ENCODE data around the gene DHX57. TPM values are rescaled to one million over a fixed set of nuclear protein-coding genes. Genes with fewer than 3 reads are reported as not detected.
A peak's percentile ranks its signal among the peaks of the same experiment; 100 is the strongest.
"Not testable (repeated sequence)": the region's sequence is repeated elsewhere in the genome, so short reads cannot be mapped to it uniquely, and the experiment has no call there.

DHX57 gene
- total and polyA plus RNA-seq, 5 donors from 2014 or later = 6.2 to 18.0 (median 7.6) TPM

- no peak overlapping the region for H3K27ac ChIP-seq (ENCODE audit: insufficient read depth, low read length, poor library complexity, severe bottlenecking)
- Mint-ChIP-seq H3K9me3 (peaks cover 0 to 1% (median 0%) of the 10 kb centered on the region in 7 donors), H3K27me3 (no peaks in the 10 kb centered on the region), H3K4me3 (no peak overlapping the region), H3K27ac (no peak overlapping the region), H3K36me3 (no peaks in the 10 kb centered on the region), H3K4me1 (peaks cover 0 to 4% (median 0%) of the 10 kb centered on the region in 4 donors)
- no peaks in the 10 kb centered on the region for H3K9me3 ChIP-seq (ENCODE audit: control insufficient read depth in 2 of 2, low read length in 2 of 2)
- DNase-seq = peak in 1 of 3 donors; percentile 54
- H3K4me3 ChIP-seq (ENCODE audit: low read depth, low read length) = no peak overlapping the region
- no peak for ATAC-seq (ENCODE audit: low read depth in 2 of 2)
- no peaks in the 10 kb centered on the region for H3K27me3 ChIP-seq (ENCODE audit: control insufficient read depth, insufficient read depth, low read length)
- no peaks in the 10 kb centered on the region for H3K4me1 ChIP-seq (ENCODE audit: control insufficient read depth, insufficient read depth, low read length, poor library complexity, severe bottlenecking)
- no peaks in the 10 kb centered on the region for H3K36me3 ChIP-seq (ENCODE audit: control insufficient read depth, insufficient read depth, low read length)
These were observed 112.5 kb downstream of the DHX57 start for GRCh38 chr2:38763228-38763627.

GRCh38 chr2:38755891-38756290 lies 119.8 kb downstream of the DHX57 start:
- H3K27ac ChIP-seq (ENCODE audit: insufficient read depth, low read length, poor library complexity, severe bottlenecking); H3K4me3 Mint-ChIP-seq; H3K4me3 ChIP-seq (ENCODE audit: low read depth, low read length); ATAC-seq (ENCODE audit: low read depth in 2 of 2); H3K36me3 Mint-ChIP-seq; H3K27me3 ChIP-seq (ENCODE audit: control insufficient read depth, insufficient read depth, low read length); H3K9me3 ChIP-seq (ENCODE audit: control insufficient read depth in 2 of 2, low read length in 2 of 2); H3K27ac Mint-ChIP-seq; H3K27me3 Mint-ChIP-seq; H3K9me3 Mint-ChIP-seq; H3K36me3 ChIP-seq (ENCODE audit: control insufficient read depth, insufficient read depth, low read length); DNase-seq: not testable (repeated sequence)
- H3K4me1 Mint-ChIP-seq = peaks cover 10 to 19% (median 17%) of the 10 kb centered on the region in 4 donors
- peaks cover 18% of the 10 kb centered on the region for H3K4me1 ChIP-seq (ENCODE audit: control insufficient read depth, insufficient read depth, low read length, poor library complexity, severe bottlenecking)

GRCh38 chr2:38754506-38754905 lies 121.2 kb downstream of the DHX57 start:
- Histone ChIP-seq H3K36me3 (ENCODE audit: control insufficient read depth, insufficient read depth, low read length) (peaks cover 3% of the 10 kb centered on the region), H3K27ac (ENCODE audit: insufficient read depth, low read length, poor library complexity, severe bottlenecking) (peak overlapping the region; percentile 47), H3K27me3 (ENCODE audit: control insufficient read depth, insufficient read depth, low read length) (no peaks in the 10 kb centered on the region), H3K9me3 (ENCODE audit: control insufficient read depth in 2 of 2, low read length in 2 of 2) (no peaks in the 10 kb centered on the region), H3K4me1 (ENCODE audit: control insufficient read depth, insufficient read depth, low read length, poor library complexity, severe bottlenecking) (peaks cover 26% of the 10 kb centered on the region), H3K4me3 (ENCODE audit: low read depth, low read length) (peak overlapping the region; percentile 92)
- H3K36me3 Mint-ChIP-seq = peaks cover 14% of the 10 kb centered on the region
- H3K9me3 Mint-ChIP-seq = peaks cover 0 to 2% (median 0%) of the 10 kb centered on the region in 7 donors
- no peak for ATAC-seq (ENCODE audit: low read depth in 2 of 2)
- peak overlapping the region in 2 of 3 donors; percentile 35 to 83 for H3K27ac Mint-ChIP-seq
- H3K4me1 Mint-ChIP-seq = peaks cover 14 to 27% (median 22%) of the 10 kb centered on the region in 4 donors
- DNase-seq = peak in 1 of 3 donors; percentile 37
- H3K4me3 Mint-ChIP-seq = peak overlapping the region; percentile 66 to 92 (median 77)
- H3K27me3 Mint-ChIP-seq = peaks cover 9% of the 10 kb centered on the region

- Mint-ChIP-seq H3K4me3 (peak overlapping the region; percentile 66 to 87 (median 77)), H3K36me3 (peaks cover 18% of the 10 kb centered on the region), H3K4me1 (peaks cover 17 to 32% (median 24%) of the 10 kb centered on the region in 4 donors), H3K27me3 (peaks cover 9% of the 10 kb centered on the region), H3K9me3 (peaks cover 0 to 2% (median 0%) of the 10 kb centered on the region in 7 donors), H3K27ac (peak overlapping the region; percentile 35 to 90 (median 88))
- H3K27ac ChIP-seq (ENCODE audit: insufficient read depth, low read length, poor library complexity, severe bottlenecking) = peak overlapping the region; percentile 47
- H3K27me3 ChIP-seq (ENCODE audit: control insufficient read depth, insufficient read depth, low read length) = no peaks in the 10 kb centered on the region
- no peak for ATAC-seq (ENCODE audit: low read depth in 2 of 2)
- peaks cover 31% of the 10 kb centered on the region for H3K4me1 ChIP-seq (ENCODE audit: control insufficient read depth, insufficient read depth, low read length, poor library complexity, severe bottlenecking)
- no peaks in the 10 kb centered on the region for H3K9me3 ChIP-seq (ENCODE audit: control insufficient read depth in 2 of 2, low read length in 2 of 2)
- H3K36me3 ChIP-seq (ENCODE audit: control insufficient read depth, insufficient read depth, low read length) = peaks cover 7% of the 10 kb centered on the region
- H3K4me3 ChIP-seq (ENCODE audit: low read depth, low read length) = peak overlapping the region; percentile 92
- DNase-seq = no peak
These were observed 121.7 kb downstream of the DHX57 start for GRCh38 chr2:38754049-38754448.

DNA sequence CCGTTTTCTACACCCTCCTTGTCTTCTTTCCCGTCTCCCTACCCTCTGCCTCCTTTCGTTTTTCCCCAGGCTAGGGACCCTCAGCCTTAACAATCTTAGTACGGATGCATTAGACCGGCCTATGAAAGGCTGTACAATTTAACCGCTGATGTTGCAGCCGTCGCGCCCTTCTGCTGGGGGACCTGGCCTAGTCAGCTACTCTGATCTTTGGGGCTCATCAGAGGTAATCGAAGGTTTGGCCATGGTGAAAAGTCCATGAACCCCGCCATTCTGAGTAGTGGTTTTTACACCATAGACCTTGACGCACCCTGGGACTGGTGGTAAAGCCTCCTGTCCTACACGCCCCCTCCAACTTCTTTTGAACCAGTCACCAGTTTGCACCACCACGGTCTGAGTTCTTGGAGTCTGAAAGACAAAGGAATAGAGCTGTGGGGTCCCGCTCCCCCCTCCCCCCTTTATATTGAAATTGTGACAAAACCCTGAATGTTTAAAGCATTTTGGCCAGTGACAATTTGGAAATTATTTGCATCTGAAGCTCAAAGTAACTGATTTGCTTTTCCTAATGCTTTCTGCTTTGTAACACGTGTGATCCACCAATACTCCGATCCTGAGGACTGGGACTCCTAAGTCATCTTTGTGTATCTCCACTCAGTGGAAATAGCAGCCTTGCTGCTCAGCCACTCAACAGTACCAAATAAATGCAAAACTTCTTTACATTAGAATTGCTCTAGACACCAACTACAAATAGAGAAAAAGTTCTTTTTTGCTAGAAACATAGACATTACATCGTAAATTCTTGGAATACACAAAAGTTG lies 123.9 kb downstream of the DHX57 start:
- Mint-ChIP-seq H3K27me3 (peaks cover 9% of the 10 kb centered on the region), H3K4me3 (peak overlapping the region; percentile 99), H3K4me1 (peaks cover 27 to 54% (median 44%) of the 10 kb centered on the region in 4 donors), H3K27ac (peak overlapping the region; percentile 99 to 100 (median 99)), H3K9me3 (peaks cover 0 to 2% (median 0%) of the 10 kb centered on the region in 7 donors), H3K36me3 (peaks cover 38% of the 10 kb centered on the region)
- peaks cover 30% of the 10 kb centered on the region for H3K36me3 ChIP-seq (ENCODE audit: control insufficient read depth, insufficient read depth, low read length)
- no peak for DNase-seq
- H3K4me3 ChIP-seq (ENCODE audit: low read depth, low read length) = peak overlapping the region; percentile 96
- peak in 1 of 2 donors; percentile 17 for ATAC-seq (ENCODE audit: low read depth in 2 of 2)
- H3K4me1 ChIP-seq (ENCODE audit: control insufficient read depth, insufficient read depth, low read length, poor library complexity, severe bottlenecking) = peaks cover 53% of the 10 kb centered on the region
- no peaks in the 10 kb centered on the region for H3K27me3 ChIP-seq (ENCODE audit: control insufficient read depth, insufficient read depth, low read length)
- H3K9me3 ChIP-seq (ENCODE audit: control insufficient read depth in 2 of 2, low read length in 2 of 2) = no peaks in the 10 kb centered on the region
- peak overlapping the region; percentile 98 for H3K27ac ChIP-seq (ENCODE audit: insufficient read depth, low read length, poor library complexity, severe bottlenecking)

DNA sequence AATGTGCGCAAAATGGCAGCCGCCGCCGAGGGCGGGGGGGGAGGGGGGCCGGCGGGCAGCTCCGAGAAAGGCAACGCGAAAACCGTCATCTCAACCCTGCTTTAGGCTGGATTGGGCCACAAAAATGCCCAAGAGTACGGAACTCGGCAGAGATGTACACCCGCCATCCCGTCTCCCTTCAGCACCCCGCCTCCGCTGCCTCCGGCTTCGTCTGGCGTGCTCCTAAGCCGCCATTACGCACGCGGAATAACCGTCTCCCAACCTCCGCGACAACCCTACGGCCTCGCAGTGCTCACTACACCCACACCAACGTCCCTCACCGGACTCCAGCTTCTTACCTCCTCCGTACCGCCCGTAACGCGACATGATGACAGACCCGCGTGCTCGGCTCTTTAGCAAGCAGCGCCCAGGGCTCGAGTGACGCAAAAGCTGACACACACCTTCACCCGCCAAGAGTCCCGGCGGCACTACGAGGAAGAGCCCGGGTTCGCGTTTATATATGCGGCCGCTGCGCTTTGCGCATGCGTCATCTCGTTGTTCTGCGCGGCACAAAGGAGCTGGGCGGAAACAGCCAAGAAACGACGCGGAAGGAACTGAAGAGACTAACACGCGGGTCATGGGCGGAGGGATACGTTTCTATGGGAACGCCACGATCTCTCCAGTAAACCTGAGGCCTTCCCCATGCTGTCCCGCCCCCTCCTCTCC lies 124.7 kb downstream of the DHX57 start, which contains the start of gene SRSF7:
Gene SRSF7, minus strand, starts transcription at position 471 of the 705 bp plus-strand sequence. Its CDS starts 105 bp downstream, at position 366.
- Mint-ChIP-seq H3K27me3 (peaks cover 9% of the 10 kb centered on the region), H3K36me3 (peaks cover 45% of the 10 kb centered on the region), H3K27ac (peak within 1 kb of the TSS; percentile 99 to 100 (median 99)), H3K4me3 (peak within 1 kb of the TSS; percentile 99), H3K4me1 (peaks cover 33 to 62% (median 52%) of the 10 kb centered on the region in 4 donors), H3K9me3 (peaks cover 0 to 2% (median 0%) of the 10 kb centered on the region in 7 donors)
- peak; percentile 97 to 98 (median 97) for DNase-seq
- H3K36me3 ChIP-seq (ENCODE audit: control insufficient read depth, insufficient read depth, low read length) = peaks cover 37% of the 10 kb centered on the region
- ATAC-seq (ENCODE audit: low read depth in 2 of 2) = peak; percentile 79 to 82
- peak within 1 kb of the TSS; percentile 98 for H3K27ac ChIP-seq (ENCODE audit: insufficient read depth, low read length, poor library complexity, severe bottlenecking)
- peak within 1 kb of the TSS; percentile 96 for H3K4me3 ChIP-seq (ENCODE audit: low read depth, low read length)
- H3K27me3 ChIP-seq (ENCODE audit: control insufficient read depth, insufficient read depth, low read length) = no peaks in the 10 kb centered on the region
- no peaks in the 10 kb centered on the region for H3K9me3 ChIP-seq (ENCODE audit: control insufficient read depth in 2 of 2, low read length in 2 of 2)
- H3K4me1 ChIP-seq (ENCODE audit: control insufficient read depth, insufficient read depth, low read length, poor library complexity, severe bottlenecking) = peaks cover 61% of the 10 kb centered on the region

DNA sequence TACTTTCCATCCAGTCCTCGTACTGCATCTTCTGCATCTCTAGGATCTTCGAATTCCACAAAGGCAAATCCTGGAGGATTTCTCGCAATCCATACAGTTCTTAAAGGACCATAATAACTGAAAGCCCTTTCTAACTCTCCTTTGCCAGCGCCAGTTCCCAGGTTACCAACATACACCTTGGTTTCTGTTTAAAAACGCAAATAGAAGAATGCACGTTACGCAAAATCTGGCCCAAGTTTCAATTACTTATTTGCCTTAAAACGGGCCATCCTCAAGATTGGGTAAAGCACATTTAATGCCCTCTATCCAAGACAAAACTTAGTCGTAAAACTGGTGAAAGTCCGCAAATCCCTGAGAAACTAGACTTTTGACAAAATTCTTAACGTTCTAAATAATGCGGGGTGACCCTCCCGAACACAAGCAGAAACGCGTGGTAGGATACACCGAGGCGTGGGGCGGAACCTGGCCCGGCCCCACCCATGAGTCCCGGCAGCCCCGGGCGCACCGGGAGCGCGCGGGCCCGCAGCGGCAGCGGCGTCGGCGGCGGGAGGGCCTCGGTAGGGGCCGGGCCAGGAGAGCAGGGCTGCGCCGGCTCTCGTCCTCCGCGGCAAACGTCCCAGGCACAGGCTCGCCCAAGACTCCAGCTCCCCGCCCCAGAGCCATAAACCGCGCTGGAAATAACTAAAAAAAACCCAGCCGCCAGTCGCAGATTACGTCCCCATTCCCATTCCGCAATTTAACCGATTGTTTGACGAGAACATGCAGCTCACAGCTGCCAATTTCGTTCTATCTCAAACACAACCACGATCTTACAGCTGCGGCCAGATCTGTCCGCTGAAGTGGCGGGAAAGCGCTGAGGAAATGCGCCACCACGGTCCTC lies 125.5 kb downstream of the DHX57 start:
- peak; percentile 28 to 40 for ATAC-seq (ENCODE audit: low read depth in 2 of 2)
- Mint-ChIP-seq H3K36me3 (peaks cover 53% of the 10 kb centered on the region), H3K27me3 (peaks cover 9% of the 10 kb centered on the region), H3K4me3 (peak overlapping the region; percentile 99), H3K27ac (peak overlapping the region; percentile 99 to 100 (median 99)), H3K4me1 (peaks cover 38 to 70% (median 59%) of the 10 kb centered on the region in 4 donors), H3K9me3 (peaks cover 0 to 2% (median 0%) of the 10 kb centered on the region in 7 donors)
- Histone ChIP-seq H3K9me3 (ENCODE audit: control insufficient read depth in 2 of 2, low read length in 2 of 2) (no peaks in the 10 kb centered on the region), H3K27me3 (ENCODE audit: control insufficient read depth, insufficient read depth, low read length) (no peaks in the 10 kb centered on the region), H3K4me1 (ENCODE audit: control insufficient read depth, insufficient read depth, low read length, poor library complexity, severe bottlenecking) (peaks cover 69% of the 10 kb centered on the region), H3K4me3 (ENCODE audit: low read depth, low read length) (peak overlapping the region; percentile 96), H3K36me3 (ENCODE audit: control insufficient read depth, insufficient read depth, low read length) (peaks cover 45% of the 10 kb centered on the region), H3K27ac (ENCODE audit: insufficient read depth, low read length, poor library complexity, severe bottlenecking) (peak overlapping the region; percentile 98)
- DNase-seq = peak in 2 of 3 donors; percentile 30 to 67
